ENCODE data around the gene TMEM184A.

DNA sequence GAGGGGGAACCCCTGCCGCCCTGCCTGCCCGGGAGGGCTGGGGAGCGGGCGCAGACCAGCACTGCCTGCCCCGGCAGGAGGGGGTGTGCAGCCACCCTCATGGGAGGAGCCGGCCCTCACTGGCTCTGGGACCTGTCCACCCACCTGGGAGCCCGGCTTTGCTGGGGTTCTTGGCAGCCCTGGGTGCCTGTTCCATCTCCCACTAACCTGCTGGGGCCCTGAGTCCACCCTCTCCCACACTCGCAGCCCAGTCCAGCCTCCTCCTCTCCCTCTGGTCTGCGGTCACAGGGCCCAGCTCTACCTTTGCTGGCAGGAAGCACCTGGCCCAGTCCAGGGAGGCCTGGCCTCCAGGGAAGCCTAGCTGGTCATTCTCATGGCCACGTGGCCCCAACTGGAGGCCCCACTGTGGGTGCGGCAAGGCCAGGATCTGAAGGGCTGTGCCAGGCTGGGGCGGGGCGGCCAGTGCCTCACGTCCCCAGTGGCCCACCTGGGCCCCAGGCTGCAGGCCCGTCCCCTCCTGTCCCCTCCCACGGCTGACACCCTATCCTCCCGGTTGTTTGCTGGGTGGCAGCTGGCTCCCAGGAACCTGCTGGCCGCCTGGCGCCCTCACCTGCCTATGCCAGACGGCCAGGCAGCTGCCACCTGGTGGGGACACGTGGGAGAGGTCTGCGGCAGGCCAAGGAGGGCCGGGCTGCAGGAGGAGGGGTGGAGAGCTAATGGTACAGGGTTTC lies at the start of gene TMEM184A:
- TF ChIP-seq, protein P1, sequence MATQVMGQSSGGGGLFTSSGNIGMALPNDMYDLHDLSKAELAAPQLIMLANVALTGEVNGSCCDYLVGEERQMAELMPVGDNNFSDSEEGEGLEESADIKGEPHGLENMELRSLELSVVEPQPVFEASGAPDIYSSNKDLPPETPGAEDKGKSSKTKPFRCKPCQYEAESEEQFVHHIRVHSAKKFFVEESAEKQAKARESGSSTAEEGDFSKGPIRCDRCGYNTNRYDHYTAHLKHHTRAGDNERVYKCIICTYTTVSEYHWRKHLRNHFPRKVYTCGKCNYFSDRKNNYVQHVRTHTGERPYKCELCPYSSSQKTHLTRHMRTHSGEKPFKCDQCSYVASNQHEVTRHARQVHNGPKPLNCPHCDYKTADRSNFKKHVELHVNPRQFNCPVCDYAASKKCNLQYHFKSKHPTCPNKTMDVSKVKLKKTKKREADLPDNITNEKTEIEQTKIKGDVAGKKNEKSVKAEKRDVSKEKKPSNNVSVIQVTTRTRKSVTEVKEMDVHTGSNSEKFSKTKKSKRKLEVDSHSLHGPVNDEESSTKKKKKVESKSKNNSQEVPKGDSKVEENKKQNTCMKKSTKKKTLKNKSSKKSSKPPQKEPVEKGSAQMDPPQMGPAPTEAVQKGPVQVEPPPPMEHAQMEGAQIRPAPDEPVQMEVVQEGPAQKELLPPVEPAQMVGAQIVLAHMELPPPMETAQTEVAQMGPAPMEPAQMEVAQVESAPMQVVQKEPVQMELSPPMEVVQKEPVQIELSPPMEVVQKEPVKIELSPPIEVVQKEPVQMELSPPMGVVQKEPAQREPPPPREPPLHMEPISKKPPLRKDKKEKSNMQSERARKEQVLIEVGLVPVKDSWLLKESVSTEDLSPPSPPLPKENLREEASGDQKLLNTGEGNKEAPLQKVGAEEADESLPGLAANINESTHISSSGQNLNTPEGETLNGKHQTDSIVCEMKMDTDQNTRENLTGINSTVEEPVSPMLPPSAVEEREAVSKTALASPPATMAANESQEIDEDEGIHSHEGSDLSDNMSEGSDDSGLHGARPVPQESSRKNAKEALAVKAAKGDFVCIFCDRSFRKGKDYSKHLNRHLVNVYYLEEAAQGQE (IDR thresholded peaks at IDR 0.05; ENCODE audit: unreplicated experiment), result no peak
- TF ChIP-seq JUNB (IDR thresholded peaks at IDR 0.05; ENCODE audit: unreplicated experiment) (no peak), EZH2 (IDR thresholded peaks at IDR 0.05; ENCODE audit: low read depth, unreplicated experiment) (no peak)
